Pancreas (tissue), 10 donors: ENCODE results near the gene MAP4K1. TPM values are rescaled to one million over a fixed set of nuclear protein-coding genes. Genes with fewer than 3 reads are reported as not detected.

Experiments
- ATAC-seq, 4 donors: fragments of 200-7000 bp; cut with Tn5 transposase; one replicate each; pipeline versions ENCODE4 v1.8.0 to v1.9.1; 2020; ENCODE audit warnings: mild to moderate bottlenecking in 4 of 4, moderate library complexity in 4 of 4
- DNase-seq, 6 donors: peaks; one replicate each; pipeline ENCODE4 v3.0.0-alpha.2; 2020
- FAIRE-seq: peaks from 2 replicates; lab custom pipeline; 2012; peaks lifted over from hg19 to GRCh38; lab: Jason Lieb, UNC
- H3K27ac ChIP-seq, 4 donors: fragments of 200-600 bp; sonication (generic); 1 replicate in 3 of 4; 2 replicates in 1 of 4; pipeline versions ENCODE4 v1.5.0 to v1.8.0; 2020
- H3K27me3 ChIP-seq, 4 donors: fragments of 200-600 bp; one replicate each; pipeline ENCODE4 v1.8.0; 2021
- H3K36me3 ChIP-seq, 3 donors: fragments of 200-600 bp; sonication (generic) in 1 of 3; one replicate each; pipeline versions ENCODE4 v1.5.0 to v1.8.0; 2020 to 2021
- H3K4me1 ChIP-seq, 3 donors: fragments of 200-600 bp; one replicate each; pipeline ENCODE4 v1.8.0; 2021
- H3K4me3 ChIP-seq, 4 donors: fragments of 200-600 bp; sonication (generic) in 2 of 4; one replicate each; pipeline versions ENCODE4 v1.5.0 to v1.8.0; 2020 to 2021
- H3K9me3 ChIP-seq, 4 donors: fragments of 200-600 bp; one replicate each; pipeline ENCODE4 v1.8.0; 2021
- WGBS, 2 donors: extraction: QIAGEN DNeasy Blood & Tissue Kit; methylation state at CpG; one replicate each; pipeline ENCODE4 v1.1.7; 2013; 5-methylcytosine and 5-hydroxymethylcytosine counted together
- intact Hi-C, 3 donors: fragments of 100-400 bp; cut with DNase I; formaldehyde crosslinking; loops; one replicate each; pipeline versions ENCODE4 v1.11.1 to v1.14.2; 2022
- polyA plus RNA-seq, 2 donors: library from polyadenylated mRNA; stranded (reverse); fragments of 200-250 nt; gene quantifications; one replicate each; pipeline ENCODE4 v1.2.3, GENCODE V29; 2013
- total RNA-seq, 6 donors: library from RNA; stranded (reverse); fragmentation: NEBNext Ultra II Directional in 4 of 6; extraction: Animal tissue kit (Norgen Biotek cat#: 25700) in 4 of 6; gene quantifications; one replicate each; pipeline versions ENCODE4 v1.2.1 to v1.2.4, GENCODE V29; 2021 to 2023
- TF ChIP-seq, protein P1 (sequence below), 4 donors: fragments of 200-600 bp; sonication (generic) in 3 of 4; IDR thresholded peaks; one replicate each; pipeline versions ENCODE4 v1.5.0 to v1.8.0; 2021; ENCODE audit warnings: antibody characterized with exemption in 4 of 4
- donor health status: healthy with polysubstance abuse.
- donor health status: DM: no; HTN: no; CAD: no; lungs with moderate emphysema.
- donor health status: DM: no; HTN: no; CAD: no.
- donor health status: control.
- donor health status: control.
- donor health status: Bipolar disorder and iron deficiency.
- donor health status: DM: yes; HTN: yes; CAD: no.
- donor health status: DM: no; HTN: no; CAD: no.
- donor health status: DM: no; HTN: no; CAD: no.
- donor health status: DM: yes; HTN: yes; CAD: no.

MAP4K1 gene
- total and polyA plus RNA-seq, 8 donors = 0.79 to 43.4 (median 2.7) TPM

DNA sequence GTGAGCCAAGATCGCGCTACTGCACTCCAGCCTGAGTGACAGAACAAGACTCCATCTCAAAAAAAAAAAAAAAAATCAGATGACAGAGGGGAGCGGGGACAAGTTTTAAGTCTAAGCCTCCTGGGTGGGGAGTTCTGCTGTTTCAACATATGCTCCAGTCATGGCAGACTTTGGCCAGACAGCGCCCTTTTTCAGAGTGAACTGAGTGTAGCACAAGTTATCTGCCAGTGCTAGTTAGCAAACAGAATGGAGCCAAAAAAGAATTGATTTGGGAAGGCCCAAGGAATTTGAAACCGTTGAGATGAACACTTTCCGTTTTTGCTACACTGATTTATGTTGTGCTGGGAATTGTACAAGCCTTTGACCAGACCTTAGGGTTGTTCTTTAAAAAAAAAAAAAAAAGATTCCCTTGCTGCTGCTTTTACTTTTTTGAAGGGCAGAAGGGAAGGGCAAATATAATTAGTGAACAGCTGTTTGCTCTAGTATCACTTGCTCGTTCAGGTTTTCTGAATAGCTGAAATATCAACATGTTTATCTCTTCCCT is 35.3 kb upstream of the MAP4K1 start:
- H3K4me3 ChIP-seq = no peak overlapping the region
- WGBS, 2 donors = 9 to 11% methylated on average over 7 of the region's 7 CpGs
- FAIRE-seq (no peak), DNase-seq (peak in 4 of 6 donors; percentile 18 to 52 (median 44)), ATAC-seq (peak; percentile 30 to 62 (median 52))
- no peaks in the 10 kb centered on the region for H3K27me3 ChIP-seq
- intact Hi-C loops = no loop called here
- TF ChIP-seq, protein P1, sequence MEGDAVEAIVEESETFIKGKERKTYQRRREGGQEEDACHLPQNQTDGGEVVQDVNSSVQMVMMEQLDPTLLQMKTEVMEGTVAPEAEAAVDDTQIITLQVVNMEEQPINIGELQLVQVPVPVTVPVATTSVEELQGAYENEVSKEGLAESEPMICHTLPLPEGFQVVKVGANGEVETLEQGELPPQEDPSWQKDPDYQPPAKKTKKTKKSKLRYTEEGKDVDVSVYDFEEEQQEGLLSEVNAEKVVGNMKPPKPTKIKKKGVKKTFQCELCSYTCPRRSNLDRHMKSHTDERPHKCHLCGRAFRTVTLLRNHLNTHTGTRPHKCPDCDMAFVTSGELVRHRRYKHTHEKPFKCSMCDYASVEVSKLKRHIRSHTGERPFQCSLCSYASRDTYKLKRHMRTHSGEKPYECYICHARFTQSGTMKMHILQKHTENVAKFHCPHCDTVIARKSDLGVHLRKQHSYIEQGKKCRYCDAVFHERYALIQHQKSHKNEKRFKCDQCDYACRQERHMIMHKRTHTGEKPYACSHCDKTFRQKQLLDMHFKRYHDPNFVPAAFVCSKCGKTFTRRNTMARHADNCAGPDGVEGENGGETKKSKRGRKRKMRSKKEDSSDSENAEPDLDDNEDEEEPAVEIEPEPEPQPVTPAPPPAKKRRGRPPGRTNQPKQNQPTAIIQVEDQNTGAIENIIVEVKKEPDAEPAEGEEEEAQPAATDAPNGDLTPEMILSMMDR (IDR thresholded peaks at IDR 0.05) = no peak
- H3K4me1 ChIP-seq = peaks cover 57 to 70% (median 65%) of the 10 kb centered on the region in 3 donors
- no peaks in the 10 kb centered on the region for H3K9me3 ChIP-seq
- peak overlapping the region; percentile 60 to 89 (median 79) for H3K27ac ChIP-seq
- H3K36me3 ChIP-seq = no peaks in the 10 kb centered on the region

DNA sequence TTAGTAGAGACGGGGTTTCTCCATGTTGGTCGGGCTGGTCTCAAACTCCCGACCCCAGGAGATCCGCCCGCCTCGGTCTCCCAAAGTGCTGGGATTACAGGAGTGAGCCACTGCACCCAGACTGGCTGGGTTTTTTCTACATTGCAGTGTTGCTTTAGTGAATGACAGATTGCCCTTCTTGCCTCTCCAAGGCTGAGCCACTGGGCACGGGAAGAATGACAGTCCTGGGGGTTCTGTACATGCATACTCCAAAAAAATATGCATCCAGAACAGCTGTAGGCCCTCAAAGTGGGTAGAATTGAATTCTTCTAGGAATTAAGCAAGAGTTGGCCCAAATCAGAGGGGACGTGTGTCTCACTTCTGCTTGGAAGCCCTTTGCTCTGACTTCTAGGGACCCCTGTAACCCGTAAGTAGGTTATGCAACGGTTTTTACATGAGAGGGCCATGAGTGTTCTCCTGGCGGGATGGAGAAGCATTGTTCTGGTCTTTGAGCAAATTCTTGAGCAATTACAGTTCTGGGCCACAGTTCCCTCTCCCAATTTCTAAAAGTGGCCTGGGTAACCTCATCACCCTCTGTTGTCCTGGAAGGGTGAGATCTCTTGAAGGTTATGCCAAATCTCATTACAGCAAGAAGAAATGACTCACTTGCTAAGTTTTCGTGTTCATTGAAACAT is 33.3 kb upstream of the MAP4K1 start:
- no peak for ATAC-seq
- peak in 1 of 6 donors; percentile 35 for DNase-seq
- TF ChIP-seq, protein P1 (IDR thresholded peaks at IDR 0.05) = no peak
- Histone ChIP-seq H3K4me1 (peaks cover 39 to 52% (median 50%) of the 10 kb centered on the region in 3 donors), H3K36me3 (no peaks in the 10 kb centered on the region), H3K4me3 (peak overlapping the region in 2 of 4 donors; percentile 77 to 85), H3K27me3 (no peaks in the 10 kb centered on the region), H3K9me3 (no peaks in the 10 kb centered on the region), H3K27ac (peak overlapping the region; percentile 60 to 89 (median 88))
- intact Hi-C loops = no loop called here
- no peak for FAIRE-seq
- WGBS, 2 donors = 57 to 59% methylated on average over 12 of the region's 12 CpGs

DNA sequence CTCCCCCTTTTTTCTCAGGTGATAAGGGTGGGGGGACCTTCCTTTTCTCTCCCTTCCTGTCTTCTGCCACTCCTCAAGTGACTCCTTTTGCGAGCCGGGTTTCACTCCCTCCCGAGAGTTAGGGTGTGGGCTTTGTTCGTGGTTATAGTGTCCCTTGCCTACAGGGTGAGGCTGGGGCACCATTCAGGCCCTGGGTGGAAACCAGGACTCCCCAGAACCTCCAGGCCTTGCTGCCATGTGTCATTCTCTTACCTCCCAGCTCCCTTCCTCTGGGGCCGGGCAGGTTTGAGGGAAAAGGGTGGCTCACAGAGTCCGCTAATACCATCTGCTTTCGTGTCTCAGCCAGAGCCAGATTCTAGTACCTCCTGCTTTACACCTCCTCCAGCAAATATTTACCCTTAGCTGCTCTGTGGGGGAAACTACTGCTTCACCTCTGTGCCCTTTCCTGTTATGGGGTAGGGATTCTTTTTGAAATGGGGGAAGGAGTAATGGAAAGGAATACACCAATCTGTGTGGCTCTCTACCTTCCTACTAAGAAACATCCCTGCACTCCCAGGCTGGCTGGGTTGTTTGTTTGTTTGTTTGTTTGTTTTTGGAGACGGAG is 32.5 kb upstream of the MAP4K1 start:
- intact Hi-C loops = no loop called here
- ATAC-seq = peak in 2 of 4 donors; percentile 5 to 13
- peak overlapping the region; percentile 11 to 85 (median 53) for H3K4me3 ChIP-seq
- TF ChIP-seq, protein P1 (IDR thresholded peaks at IDR 0.05) = no peak
- peak overlapping the region; percentile 56 to 89 (median 88) for H3K27ac ChIP-seq
- no peak for FAIRE-seq
- H3K9me3 ChIP-seq = no peaks in the 10 kb centered on the region
- no peaks in the 10 kb centered on the region for H3K36me3 ChIP-seq
- no peaks in the 10 kb centered on the region for H3K27me3 ChIP-seq
- H3K4me1 ChIP-seq = peaks cover 32 to 48% (median 48%) of the 10 kb centered on the region in 3 donors
- 9 to 14% methylated on average over 8 of the region's 8 CpGs for WGBS, 2 donors
- peak in 2 of 6 donors; percentile 50 to 63 for DNase-seq

DNA sequence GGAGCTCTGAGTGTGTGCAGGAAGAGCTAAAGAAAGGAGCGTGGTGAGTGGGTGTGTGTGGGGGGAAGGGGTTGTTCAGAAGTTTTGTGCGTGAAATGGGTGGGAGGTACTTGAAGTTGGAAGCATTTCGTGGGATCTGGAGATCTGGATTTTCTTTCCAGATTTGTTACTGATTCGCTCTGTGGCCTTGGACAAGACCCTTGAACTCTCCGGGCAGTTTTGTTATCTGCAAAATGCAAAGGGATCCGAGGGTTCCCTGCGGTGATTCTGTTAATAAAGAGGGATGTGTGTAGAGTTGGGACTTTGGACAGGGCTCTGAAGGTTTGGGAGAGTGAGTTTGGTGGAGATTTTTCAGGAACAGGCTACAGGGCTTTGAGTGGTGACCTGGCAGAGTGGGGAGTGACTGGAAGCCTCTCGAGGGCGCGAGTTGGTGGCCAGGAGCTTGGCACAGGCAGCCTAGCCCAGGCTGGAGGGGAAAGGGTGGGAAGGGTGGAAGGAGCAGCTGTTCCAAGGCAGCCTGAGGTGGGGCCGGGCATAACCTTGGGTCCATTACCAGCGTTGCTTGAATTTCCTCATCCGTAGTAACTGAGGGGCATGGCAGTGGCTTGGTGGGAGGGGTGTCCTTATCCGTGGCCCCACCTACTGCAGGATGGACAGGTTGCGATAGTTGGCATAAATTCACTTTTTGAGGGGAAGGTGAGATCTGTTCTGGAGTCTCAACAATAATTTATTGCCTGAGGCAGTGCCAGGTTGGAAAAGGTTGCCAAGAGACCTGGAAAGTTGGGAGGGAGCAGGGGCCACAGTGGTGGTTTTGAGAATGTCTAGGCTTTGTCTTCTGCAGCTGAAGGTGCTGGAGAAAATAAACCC is 31.8 kb upstream of the MAP4K1 start:
- Histone ChIP-seq H3K4me1 (peaks cover 25 to 41% (median 41%) of the 10 kb centered on the region in 3 donors), H3K4me3 (peak overlapping the region; percentile 29 to 85 (median 74)), H3K36me3 (no peaks in the 10 kb centered on the region), H3K27ac (peak overlapping the region; percentile 74 to 89 (median 88)), H3K27me3 (no peaks in the 10 kb centered on the region), H3K9me3 (no peaks in the 10 kb centered on the region)
- intact Hi-C loops = loop anchor here in 1 of 3 donors (5.0 kb wide), 1 partner anchor 78 kb away; no protein-coding TSS in a partner anchor
- ATAC-seq (peak; percentile 32 to 55 (median 42)), FAIRE-seq (no peak), DNase-seq (peak; percentile 66 to 82 (median 74))
- WGBS, 2 donors = 2% methylated on average over 15 of the region's 15 CpGs
- TF ChIP-seq, protein P1 (IDR thresholded peaks at IDR 0.05) = no peak
